Activated naive CD4-positive, alpha-beta T cell treated with anti-CD3 and anti-CD28 coated beads, Interleukin-2, amount 10 ng/mL, durations not matched to agents 7 days and 5 days (primary cell): ENCODE results near the gene ATP1A2.

Experiments
- CTCF ChIA-PET: fragments of 350-600 bp; sonication (Branson Sonifier 250); formaldehyde crosslinking; loops from one replicate; lab custom pipeline; 2021; ENCODE audit warnings: antibody characterized with exemption; lab: Charles Lee
- DNase-seq: peaks from one replicate; pipeline ENCODE4 v3.0.0-alpha.2; 2020
- H3K27ac Mint-ChIP-seq: one replicate; pipeline ENCODE4 v1.8.0; 2021; ENCODE audit warnings: mild to moderate bottlenecking, moderate library complexity, mixed read lengths
- H3K27me3 Mint-ChIP-seq: one replicate; pipeline ENCODE4 v1.8.0; 2021; ENCODE audit warnings: mild to moderate bottlenecking, mixed read lengths
- H3K36me3 Mint-ChIP-seq: one replicate; pipeline ENCODE4 v1.8.0; 2021; ENCODE audit warnings: mixed read lengths
- H3K4me1 Mint-ChIP-seq: one replicate; pipeline ENCODE4 v1.8.0; 2021; ENCODE audit warnings: mixed read lengths
- H3K4me3 Mint-ChIP-seq: one replicate; pipeline ENCODE4 v1.8.0; 2021; ENCODE audit warnings: mild to moderate bottlenecking, moderate library complexity, mixed read lengths
- H3K9me3 Mint-ChIP-seq: one replicate; pipeline ENCODE4 v1.8.0; 2021; ENCODE audit warnings: mixed read lengths

ATP1A2 gene

DNA sequence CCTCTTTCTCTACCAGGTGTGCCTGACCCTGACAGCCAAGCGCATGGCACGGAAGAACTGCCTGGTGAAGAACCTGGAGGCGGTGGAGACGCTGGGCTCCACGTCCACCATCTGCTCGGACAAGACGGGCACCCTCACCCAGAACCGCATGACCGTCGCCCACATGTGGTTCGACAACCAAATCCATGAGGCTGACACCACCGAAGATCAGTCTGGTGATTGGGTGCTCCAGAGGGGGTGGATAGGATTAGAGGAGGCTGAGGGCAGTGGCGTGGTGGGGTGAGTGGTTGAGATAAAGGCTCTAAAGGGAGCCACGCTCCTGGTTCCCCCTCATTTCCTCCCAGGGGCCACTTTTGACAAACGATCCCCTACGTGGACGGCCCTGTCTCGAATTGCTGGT is 13.1 kb downstream of the ATP1A2 start:
- no peak for DNase-seq
- H3K27me3 Mint-ChIP-seq, result peaks cover 38% of the 10 kb centered on the region
- H3K27ac Mint-ChIP-seq, result no peak overlapping the region
- no peaks in the 10 kb centered on the region for H3K9me3 Mint-ChIP-seq
- no peaks in the 10 kb centered on the region for H3K36me3 Mint-ChIP-seq
- no peak overlapping the region for H3K4me3 Mint-ChIP-seq
- no peaks in the 10 kb centered on the region for H3K4me1 Mint-ChIP-seq
- CTCF ChIA-PET, result interaction anchor here (0.7 kb wide), 1 partner anchor 50 kb away, joined by 3 read pairs; no protein-coding TSS in a partner anchor

DNA sequence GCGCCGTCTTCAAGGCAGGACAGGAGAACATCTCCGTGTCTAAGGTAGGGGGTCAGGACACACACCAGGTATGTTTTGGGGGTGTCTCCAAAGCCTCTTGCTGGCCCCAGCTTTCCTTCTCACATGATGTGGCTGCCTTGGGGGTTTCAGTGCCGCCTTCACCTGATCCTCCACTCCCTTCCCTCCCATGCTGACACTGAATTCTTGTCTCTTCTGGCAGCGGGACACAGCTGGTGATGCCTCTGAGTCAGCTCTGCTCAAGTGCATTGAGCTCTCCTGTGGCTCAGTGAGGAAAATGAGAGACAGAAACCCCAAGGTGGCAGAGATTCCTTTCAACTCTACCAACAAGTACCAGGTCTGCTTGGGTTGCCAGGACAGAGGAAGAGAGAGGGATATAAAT is 13.5 kb downstream of the ATP1A2 start:
- Mint-ChIP-seq H3K36me3 (no peaks in the 10 kb centered on the region), H3K4me1 (no peaks in the 10 kb centered on the region), H3K27me3 (peaks cover 38% of the 10 kb centered on the region), H3K9me3 (no peaks in the 10 kb centered on the region), H3K27ac (no peak overlapping the region), H3K4me3 (no peak overlapping the region)
- DNase-seq, result no peak
- CTCF ChIA-PET, result interaction anchor here (0.7 kb wide), 1 partner anchor 50 kb away, joined by 3 read pairs; no protein-coding TSS in a partner anchor

DNA sequence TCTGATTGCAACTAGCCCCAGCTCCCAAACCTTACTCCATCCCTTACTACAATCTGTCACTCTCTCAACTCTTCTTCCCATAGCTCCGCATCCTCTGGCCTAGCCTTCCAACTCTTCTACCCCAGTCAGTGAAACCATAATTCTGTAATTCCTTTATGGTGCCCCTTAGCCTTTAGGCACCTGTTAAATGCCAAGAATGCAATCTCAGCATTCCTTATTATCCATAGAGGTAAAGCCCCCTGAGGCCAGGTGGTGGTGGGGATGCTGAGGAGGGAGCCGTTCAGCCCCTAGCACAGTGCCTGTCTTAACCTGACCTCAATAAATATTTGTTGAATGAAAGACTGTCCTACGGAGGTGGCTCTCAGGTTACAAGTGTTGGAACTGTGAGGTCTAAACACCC is 14.0 kb downstream of the ATP1A2 start:
- H3K36me3 Mint-ChIP-seq, result no peaks in the 10 kb centered on the region
- H3K4me1 Mint-ChIP-seq, result no peaks in the 10 kb centered on the region
- peaks cover 36% of the 10 kb centered on the region for H3K27me3 Mint-ChIP-seq
- CTCF ChIA-PET, result no interaction called here
- no peak overlapping the region for H3K4me3 Mint-ChIP-seq
- H3K9me3 Mint-ChIP-seq, result no peaks in the 10 kb centered on the region
- no peak overlapping the region for H3K27ac Mint-ChIP-seq
- no peak for DNase-seq

DNA sequence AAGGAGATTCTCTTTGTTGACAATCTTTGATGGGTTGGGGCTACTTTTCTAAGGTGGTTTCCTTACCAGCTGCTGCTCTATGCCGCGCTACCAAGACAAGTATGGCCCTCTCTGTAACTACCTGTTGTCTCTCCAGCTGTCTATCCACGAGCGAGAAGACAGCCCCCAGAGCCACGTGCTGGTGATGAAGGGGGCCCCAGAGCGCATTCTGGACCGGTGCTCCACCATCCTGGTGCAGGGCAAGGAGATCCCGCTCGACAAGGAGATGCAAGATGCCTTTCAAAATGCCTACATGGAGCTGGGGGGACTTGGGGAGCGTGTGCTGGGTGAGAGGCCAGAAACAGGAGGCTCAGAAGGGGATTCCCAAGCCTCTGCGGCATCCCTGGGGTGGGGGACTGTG is 14.4 kb downstream of the ATP1A2 start:
- no peak for DNase-seq
- Mint-ChIP-seq H3K4me1 (no peaks in the 10 kb centered on the region), H3K27me3 (peaks cover 38% of the 10 kb centered on the region), H3K4me3 (no peak overlapping the region), H3K36me3 (no peaks in the 10 kb centered on the region), H3K27ac (no peak overlapping the region), H3K9me3 (no peaks in the 10 kb centered on the region)
- CTCF ChIA-PET, result no interaction called here

DNA sequence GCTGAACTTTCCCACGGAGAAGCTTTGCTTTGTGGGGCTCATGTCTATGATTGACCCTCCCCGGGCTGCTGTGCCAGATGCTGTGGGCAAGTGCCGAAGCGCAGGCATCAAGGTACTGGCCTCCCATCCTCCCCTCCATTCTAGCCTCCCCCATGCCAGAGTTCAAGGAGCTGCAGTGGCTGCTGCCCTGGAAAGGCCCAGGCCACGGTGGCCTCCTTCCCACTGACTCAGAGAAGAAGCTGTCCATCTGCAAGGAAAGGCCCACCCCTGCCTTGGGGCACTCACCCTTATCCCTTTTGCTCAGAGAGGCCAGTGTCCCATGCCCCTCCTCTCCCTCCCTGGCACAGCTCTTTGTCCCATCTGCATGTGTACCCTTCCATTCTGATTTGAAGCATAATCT is 14.9 kb downstream of the ATP1A2 start:
- no peak overlapping the region for H3K27ac Mint-ChIP-seq
- no peak for DNase-seq
- CTCF ChIA-PET, result no interaction called here
- H3K27me3 Mint-ChIP-seq, result peaks cover 41% of the 10 kb centered on the region
- H3K36me3 Mint-ChIP-seq, result no peaks in the 10 kb centered on the region
- no peaks in the 10 kb centered on the region for H3K9me3 Mint-ChIP-seq
- no peak overlapping the region for H3K4me3 Mint-ChIP-seq
- H3K4me1 Mint-ChIP-seq, result no peaks in the 10 kb centered on the region

DNA sequence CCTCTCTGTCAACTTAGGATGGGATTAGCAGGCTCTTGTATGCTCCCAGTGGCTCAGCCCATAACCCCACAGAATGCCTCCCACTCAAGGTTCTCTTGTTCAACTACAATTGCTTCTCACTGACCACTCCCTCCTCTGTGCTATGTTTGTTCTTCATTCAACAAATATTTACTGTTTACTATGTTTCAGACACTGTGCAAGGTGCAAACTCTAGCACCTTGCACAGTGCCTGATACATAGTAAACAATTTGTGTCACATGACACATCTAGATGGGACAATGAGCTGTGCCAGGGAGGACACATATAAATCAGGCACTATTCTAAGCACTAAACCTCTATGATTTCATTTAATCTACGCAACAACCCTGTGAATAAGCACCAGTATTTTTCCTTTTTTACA is 15.4 kb downstream of the ATP1A2 start:
- H3K27me3 Mint-ChIP-seq, result peaks cover 41% of the 10 kb centered on the region
- no peak for DNase-seq
- H3K9me3 Mint-ChIP-seq, result no peaks in the 10 kb centered on the region
- CTCF ChIA-PET, result no interaction called here
- H3K36me3 Mint-ChIP-seq, result no peaks in the 10 kb centered on the region
- H3K4me1 Mint-ChIP-seq, result no peaks in the 10 kb centered on the region
- no peak overlapping the region for H3K4me3 Mint-ChIP-seq
- H3K27ac Mint-ChIP-seq, result no peak overlapping the region

DNA sequence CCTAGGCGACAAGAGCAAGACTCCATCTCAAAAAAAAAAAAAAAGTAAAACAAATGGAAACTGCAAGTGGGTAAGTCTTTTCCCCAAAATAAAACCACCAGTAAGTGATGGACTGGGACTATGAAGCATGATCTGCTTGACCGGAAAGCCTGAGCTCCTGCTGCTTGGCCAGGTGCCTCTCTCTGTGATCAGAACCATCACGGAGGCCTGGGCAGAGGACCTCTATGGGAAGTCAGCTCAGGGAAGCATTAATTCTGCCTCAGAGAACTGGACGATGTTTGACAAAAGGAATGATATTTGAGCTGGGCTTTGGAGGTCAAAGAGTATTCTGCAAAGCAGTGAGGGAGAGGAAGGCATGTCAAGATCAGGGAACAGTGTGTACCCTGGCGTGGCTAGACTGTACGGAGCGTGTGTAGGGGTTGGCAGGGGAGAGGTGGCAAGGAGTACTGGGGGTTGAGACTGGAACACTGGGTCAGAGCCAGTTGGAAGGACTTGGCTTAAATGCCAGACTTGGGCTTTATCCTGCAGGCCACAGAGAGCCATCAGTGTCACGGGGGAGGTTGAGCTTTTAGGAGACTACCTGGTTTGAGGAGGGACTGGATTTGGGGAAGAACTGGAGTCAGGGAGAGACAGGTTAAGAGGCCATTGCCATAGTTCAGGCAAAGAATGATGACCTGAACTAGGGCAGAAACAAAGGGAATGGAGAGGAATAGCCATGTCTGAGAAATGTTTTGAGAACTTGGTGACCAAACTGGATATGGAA is 16.4 kb downstream of the ATP1A2 start:
- no peak for DNase-seq
- H3K27me3 Mint-ChIP-seq, result peaks cover 44% of the 10 kb centered on the region
- no peak overlapping the region for H3K4me3 Mint-ChIP-seq
- CTCF ChIA-PET, result no interaction called here
- no peaks in the 10 kb centered on the region for H3K4me1 Mint-ChIP-seq
- no peaks in the 10 kb centered on the region for H3K9me3 Mint-ChIP-seq
- no peaks in the 10 kb centered on the region for H3K36me3 Mint-ChIP-seq
- no peak overlapping the region for H3K27ac Mint-ChIP-seq

DNA sequence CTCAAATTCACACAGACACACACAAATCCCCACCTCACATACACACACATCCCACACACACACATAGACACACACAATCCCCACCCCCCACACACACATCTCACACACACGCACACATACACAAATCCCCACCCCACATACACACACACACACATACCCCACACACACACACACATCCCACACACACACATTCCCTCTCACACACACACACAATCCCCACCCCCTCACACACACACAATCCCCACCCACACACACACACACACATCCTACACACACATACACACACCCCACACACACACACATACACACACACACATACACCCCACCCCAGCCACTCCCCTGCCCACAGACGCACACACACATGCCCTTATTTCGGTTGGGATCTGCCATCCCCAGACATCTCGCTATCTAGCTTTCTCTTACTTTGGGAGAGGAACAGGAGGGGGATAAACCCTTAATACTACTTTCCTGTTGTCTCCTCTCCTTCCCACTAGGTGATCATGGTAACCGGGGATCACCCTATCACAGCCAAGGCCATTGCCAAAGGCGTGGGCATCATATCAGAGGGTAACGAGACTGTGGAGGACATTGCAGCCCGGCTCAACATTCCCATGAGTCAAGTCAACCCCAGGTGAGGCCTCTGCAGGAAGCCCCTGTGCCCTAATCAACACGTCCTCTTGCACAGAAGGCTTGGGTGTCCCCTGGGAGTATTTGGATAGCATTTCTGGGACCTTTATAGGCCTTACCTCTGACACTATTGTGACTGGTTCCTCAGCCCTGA is 18.6 kb downstream of the ATP1A2 start:
- no peaks in the 10 kb centered on the region for H3K9me3 Mint-ChIP-seq
- H3K4me3 Mint-ChIP-seq, result no peak overlapping the region
- no peak overlapping the region for H3K27ac Mint-ChIP-seq
- no peak for DNase-seq
- CTCF ChIA-PET, result no interaction called here
- peaks cover 43% of the 10 kb centered on the region for H3K27me3 Mint-ChIP-seq
- no peaks in the 10 kb centered on the region for H3K36me3 Mint-ChIP-seq
- no peaks in the 10 kb centered on the region for H3K4me1 Mint-ChIP-seq

DNA sequence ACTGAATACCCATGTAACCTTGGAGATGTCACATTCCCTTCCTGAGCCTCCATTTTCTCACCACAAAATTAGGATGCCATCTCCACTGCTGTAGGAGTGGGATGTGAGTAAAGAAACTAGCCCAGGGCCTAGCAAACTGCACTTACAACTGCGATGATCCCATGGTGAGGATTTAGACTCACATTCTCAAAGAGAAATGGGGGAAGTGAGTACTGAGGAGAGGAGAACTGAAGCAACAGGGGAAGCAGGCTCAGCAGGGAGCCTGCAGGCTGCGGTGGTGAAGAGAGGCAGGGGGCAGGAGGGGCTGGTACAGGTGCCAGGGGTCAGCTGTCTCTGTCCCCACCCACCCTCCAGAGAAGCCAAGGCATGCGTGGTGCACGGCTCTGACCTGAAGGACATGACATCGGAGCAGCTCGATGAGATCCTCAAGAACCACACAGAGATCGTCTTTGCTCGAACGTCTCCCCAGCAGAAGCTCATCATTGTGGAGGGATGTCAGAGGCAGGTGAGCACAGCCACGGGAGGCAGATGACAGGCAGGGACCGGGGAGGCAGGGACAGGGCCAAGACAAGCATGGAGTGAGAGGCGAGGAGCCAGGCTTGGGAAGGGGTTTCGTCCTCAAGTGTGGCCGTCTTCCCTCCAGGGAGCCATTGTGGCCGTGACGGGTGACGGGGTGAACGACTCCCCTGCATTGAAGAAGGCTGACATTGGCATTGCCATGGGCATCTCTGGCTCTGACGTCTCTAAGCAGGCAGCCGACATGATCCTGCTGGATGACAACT is 19.4 kb downstream of the ATP1A2 start:
- H3K27me3 Mint-ChIP-seq, result peaks cover 45% of the 10 kb centered on the region
- no peaks in the 10 kb centered on the region for H3K36me3 Mint-ChIP-seq
- no peaks in the 10 kb centered on the region for H3K4me1 Mint-ChIP-seq
- no peak for DNase-seq
- CTCF ChIA-PET, result interaction anchor here (1.0 kb wide), 2 partner anchors 49 to 117 kb away, joined by 3 read pairs; no protein-coding TSS in a partner anchor
- H3K27ac Mint-ChIP-seq, result no peak overlapping the region
- H3K4me3 Mint-ChIP-seq, result no peak overlapping the region
- H3K9me3 Mint-ChIP-seq, result no peaks in the 10 kb centered on the region

DNA sequence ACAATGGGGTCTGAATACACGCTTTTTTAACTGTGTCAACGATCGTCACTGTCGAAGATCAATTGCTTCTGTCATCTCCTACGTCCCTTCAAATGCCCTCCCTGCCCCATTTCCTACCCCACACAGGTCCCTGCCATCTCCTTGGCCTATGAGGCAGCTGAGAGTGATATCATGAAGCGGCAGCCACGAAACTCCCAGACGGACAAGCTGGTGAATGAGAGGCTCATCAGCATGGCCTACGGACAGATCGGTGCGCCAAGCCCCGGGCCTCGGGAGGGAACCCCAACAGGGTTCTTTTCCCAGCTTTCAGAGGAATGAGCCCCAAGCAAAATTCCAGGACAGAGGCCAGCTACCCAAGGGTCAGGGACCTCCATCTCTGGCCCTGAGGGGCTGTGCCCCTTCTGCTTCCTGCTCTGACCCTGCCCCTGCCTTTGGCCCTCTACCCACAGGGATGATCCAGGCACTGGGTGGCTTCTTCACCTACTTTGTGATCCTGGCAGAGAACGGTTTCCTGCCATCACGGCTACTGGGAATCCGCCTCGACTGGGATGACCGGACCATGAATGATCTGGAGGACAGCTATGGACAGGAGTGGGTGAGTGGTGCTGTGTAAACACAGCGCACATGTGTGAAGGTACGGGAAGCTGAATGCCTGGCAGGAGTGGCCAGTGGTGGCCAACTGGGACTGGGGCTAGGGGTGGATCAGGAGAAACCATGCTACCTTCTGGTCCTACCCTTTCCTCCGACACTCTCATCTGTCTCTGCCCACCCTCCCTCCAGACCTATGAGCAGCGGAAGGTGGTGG is 20.8 kb downstream of the ATP1A2 start:
- Mint-ChIP-seq H3K27me3 (peaks cover 44% of the 10 kb centered on the region), H3K36me3 (no peaks in the 10 kb centered on the region), H3K27ac (no peak overlapping the region), H3K4me1 (no peaks in the 10 kb centered on the region), H3K9me3 (no peaks in the 10 kb centered on the region), H3K4me3 (no peak overlapping the region)
- no peak for DNase-seq
- CTCF ChIA-PET, result interaction anchor here (1.0 kb wide), 2 partner anchors 50 to 116 kb away, joined by 3 read pairs; no protein-coding TSS in a partner anchor

DNA sequence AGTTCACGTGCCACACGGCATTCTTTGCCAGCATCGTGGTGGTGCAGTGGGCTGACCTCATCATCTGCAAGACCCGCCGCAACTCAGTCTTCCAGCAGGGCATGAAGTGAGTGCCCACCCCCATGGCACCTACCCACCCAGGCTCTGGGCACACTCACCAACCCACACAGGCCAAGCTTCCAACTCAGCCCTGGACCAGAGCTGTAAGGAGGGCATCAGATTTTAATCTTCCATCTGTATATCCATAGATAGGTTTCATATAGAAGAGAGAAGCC is 21.3 kb downstream of the ATP1A2 start:
- no peaks in the 10 kb centered on the region for H3K4me1 Mint-ChIP-seq
- no peaks in the 10 kb centered on the region for H3K9me3 Mint-ChIP-seq
- H3K4me3 Mint-ChIP-seq, result no peak overlapping the region
- H3K27me3 Mint-ChIP-seq, result peaks cover 48% of the 10 kb centered on the region
- CTCF ChIA-PET, result interaction anchor here (0.9 kb wide), 1 partner anchor 11 kb away, joined by 3 read pairs; no protein-coding TSS in a partner anchor
- DNase-seq, result no peak
- no peak overlapping the region for H3K27ac Mint-ChIP-seq
- no peaks in the 10 kb centered on the region for H3K36me3 Mint-ChIP-seq

DNA sequence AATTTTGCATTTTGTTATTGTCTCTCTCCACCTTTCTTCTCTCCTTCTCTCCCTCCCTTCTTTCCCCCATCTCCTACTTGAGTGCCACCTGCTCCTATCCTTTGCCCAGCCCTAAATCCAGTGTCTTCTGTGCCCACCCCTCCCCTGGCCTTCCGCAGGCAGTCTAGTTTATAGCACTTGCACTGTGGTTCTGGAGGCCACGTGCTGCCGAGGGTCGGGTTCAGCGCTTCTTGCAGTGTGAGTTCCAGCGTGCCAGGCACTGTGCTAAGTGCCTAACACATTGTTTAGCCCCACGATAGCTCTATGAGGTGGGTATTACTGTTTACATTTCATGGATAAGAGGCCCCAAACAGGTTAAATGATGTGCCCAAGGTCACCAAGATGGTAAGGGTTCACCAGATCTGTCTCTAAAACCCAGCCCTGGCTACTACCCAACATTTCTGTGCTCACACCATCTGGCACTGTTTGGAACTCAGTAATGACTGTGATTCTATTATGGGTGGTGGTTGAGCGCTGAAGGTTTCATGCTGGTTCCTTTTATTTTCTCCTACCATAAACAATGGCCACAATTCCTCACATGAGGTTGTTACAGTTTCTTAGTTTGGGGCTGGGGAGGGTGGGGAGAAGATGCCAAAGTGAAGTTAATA is 21.8 kb downstream of the ATP1A2 start:
- H3K4me3 Mint-ChIP-seq, result no peak overlapping the region
- H3K36me3 Mint-ChIP-seq, result no peaks in the 10 kb centered on the region
- no peaks in the 10 kb centered on the region for H3K9me3 Mint-ChIP-seq
- H3K27me3 Mint-ChIP-seq, result peaks cover 48% of the 10 kb centered on the region
- no peak for DNase-seq
- CTCF ChIA-PET, result interaction anchor here (0.9 kb wide), 1 partner anchor 11 kb away, joined by 3 read pairs; no protein-coding TSS in a partner anchor
- no peak overlapping the region for H3K27ac Mint-ChIP-seq
- H3K4me1 Mint-ChIP-seq, result no peaks in the 10 kb centered on the region

DNA sequence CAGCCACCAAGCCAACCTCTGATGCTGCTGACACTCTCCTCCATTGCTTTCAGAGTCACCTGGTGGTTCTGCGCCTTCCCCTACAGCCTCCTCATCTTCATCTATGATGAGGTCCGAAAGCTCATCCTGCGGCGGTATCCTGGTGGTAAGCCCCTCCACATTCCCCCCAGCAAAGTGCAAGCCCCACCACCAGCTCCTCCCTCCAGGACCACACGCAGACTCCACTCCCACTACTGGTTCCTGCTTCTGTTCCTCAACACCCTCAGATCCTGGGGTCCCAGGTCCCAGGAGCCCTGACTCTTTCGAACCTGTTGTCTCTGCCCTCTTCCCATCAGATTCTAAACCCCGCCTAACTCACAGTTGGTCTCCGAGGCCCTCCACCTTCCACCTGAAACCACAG is 24.3 kb downstream of the ATP1A2 start:
- Mint-ChIP-seq H3K27ac (no peak overlapping the region), H3K36me3 (no peaks in the 10 kb centered on the region), H3K9me3 (no peaks in the 10 kb centered on the region), H3K4me1 (no peaks in the 10 kb centered on the region), H3K27me3 (peaks cover 44% of the 10 kb centered on the region), H3K4me3 (no peak overlapping the region)
- no peak for DNase-seq
- CTCF ChIA-PET, result no interaction called here
